Effector memory CD8-positive, alpha-beta T cell (primary cell): Measurements from ENCODE around the gene GATA5.

Experiments
- ATAC-seq: fragments of 150-1000 bp; cut with Tn5 transposase; replicated peaks from 2 replicates; pipeline ENCODE4 v1.10.0; 2021; ENCODE audit warnings: mild to moderate bottlenecking, moderate library complexity
- DNase-seq, 3 experiments: peaks; one replicate each; pipeline ENCODE4 v3.0.0; 2021
- H3K27ac Mint-ChIP-seq, 2 donors: one replicate each; pipeline ENCODE4 v1.8.0; 2022; ENCODE audit warnings: mild to moderate bottlenecking in 2 of 2, mixed read lengths in 2 of 2, moderate library complexity in 2 of 2
- H3K27me3 Mint-ChIP-seq, 2 donors: one replicate each; pipeline ENCODE4 v1.8.0; 2022; ENCODE audit warnings: mixed read lengths in 2 of 2
- H3K36me3 Mint-ChIP-seq: one replicate; pipeline ENCODE4 v1.8.0; 2022; ENCODE audit warnings: mild to moderate bottlenecking, moderate library complexity, mixed read lengths; ENCODE audit not compliant: insufficient read depth
- H3K4me1 Mint-ChIP-seq, 2 donors: one replicate each; pipeline ENCODE4 v1.8.0; 2022; ENCODE audit warnings: low read depth in 2 of 2, mixed read lengths in 2 of 2
- H3K4me3 Mint-ChIP-seq, 2 donors: one replicate each; pipeline ENCODE4 v1.8.0; 2022; ENCODE audit warnings: mild to moderate bottlenecking in 2 of 2, mixed read lengths in 2 of 2, moderate library complexity in 2 of 2
- H3K9me3 Mint-ChIP-seq, 2 donors: one replicate each; pipeline ENCODE4 v1.8.0; 2022; ENCODE audit warnings: mixed read lengths in 2 of 2
- total RNA-seq, 9 experiments: gene quantifications; one replicate each; lab custom pipeline; 2026; lab: John Stamatoyannopoulos, UW

GATA5 gene, protein sequence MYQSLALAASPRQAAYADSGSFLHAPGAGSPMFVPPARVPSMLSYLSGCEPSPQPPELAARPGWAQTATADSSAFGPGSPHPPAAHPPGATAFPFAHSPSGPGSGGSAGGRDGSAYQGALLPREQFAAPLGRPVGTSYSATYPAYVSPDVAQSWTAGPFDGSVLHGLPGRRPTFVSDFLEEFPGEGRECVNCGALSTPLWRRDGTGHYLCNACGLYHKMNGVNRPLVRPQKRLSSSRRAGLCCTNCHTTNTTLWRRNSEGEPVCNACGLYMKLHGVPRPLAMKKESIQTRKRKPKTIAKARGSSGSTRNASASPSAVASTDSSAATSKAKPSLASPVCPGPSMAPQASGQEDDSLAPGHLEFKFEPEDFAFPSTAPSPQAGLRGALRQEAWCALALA
- total RNA-seq = 0 to 0.06 (median 0) reads per million in 9 experiments

DNA sequence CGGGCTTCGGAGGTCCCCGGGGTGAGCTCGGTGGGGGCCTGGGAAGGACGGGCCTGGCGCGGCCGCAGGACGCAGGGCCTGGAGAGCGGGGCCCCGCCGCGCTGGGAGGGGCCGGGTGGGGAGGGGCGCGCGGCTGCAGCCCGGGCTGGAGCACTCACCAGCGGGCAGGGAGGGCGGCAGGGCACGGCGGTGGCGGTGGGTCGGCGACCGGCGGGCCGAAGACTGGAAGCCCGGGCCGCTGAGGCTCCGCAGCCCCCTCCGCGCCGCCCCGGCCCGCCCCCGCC lies at the start of gene GATA5:
Gene GATA5, minus strand, starts transcription at position 224 of the 284 bp plus-strand sequence. CDS start 474 bp downstream, outside the sequence.
- H3K36me3 Mint-ChIP-seq = no peaks in the 10 kb centered on the region
- ATAC-seq (no peak), DNase-seq (no peak)
- no peaks in the 10 kb centered on the region for H3K9me3 Mint-ChIP-seq
- no peak within 1 kb of the TSS for H3K27ac Mint-ChIP-seq
- peaks cover 47 to 63% of the 10 kb centered on the region in 2 donors for H3K27me3 Mint-ChIP-seq
- peak within 1 kb of the TSS; percentile 39 to 43 for H3K4me3 Mint-ChIP-seq
- H3K4me1 Mint-ChIP-seq = peaks cover 0 to 5% of the 10 kb centered on the region in 2 donors

DNA sequence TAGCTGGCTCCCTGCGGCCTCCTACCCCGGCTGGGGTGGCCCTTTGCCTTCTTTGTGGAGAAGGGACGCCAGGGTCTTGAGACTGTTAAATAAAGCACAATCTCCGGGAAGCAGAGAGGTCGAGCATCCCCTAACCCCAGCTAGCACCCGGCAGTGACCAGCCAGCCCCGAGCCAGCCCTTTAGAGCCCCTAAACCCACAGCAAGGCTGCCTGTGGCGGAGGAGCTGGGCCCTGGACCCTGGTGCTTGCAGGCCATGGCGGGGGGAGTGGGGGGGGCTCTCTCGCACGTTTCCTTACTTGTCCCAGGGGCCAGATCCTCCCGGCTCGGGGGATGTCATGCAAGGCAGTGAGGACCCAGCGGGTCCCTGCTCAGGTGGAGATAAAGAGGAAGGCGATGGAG lies 49.2 kb upstream of the GATA5 start:
- H3K36me3 Mint-ChIP-seq = no peaks in the 10 kb centered on the region
- H3K27ac Mint-ChIP-seq = no peak overlapping the region
- H3K9me3 Mint-ChIP-seq = no peaks in the 10 kb centered on the region
- DNase-seq = no peak
- peaks cover 0 to 6% of the 10 kb centered on the region in 2 donors for H3K4me1 Mint-ChIP-seq
- H3K27me3 Mint-ChIP-seq = peaks cover 26 to 77% of the 10 kb centered on the region in 2 donors
- no peak overlapping the region for H3K4me3 Mint-ChIP-seq
- no peak for ATAC-seq

DNA sequence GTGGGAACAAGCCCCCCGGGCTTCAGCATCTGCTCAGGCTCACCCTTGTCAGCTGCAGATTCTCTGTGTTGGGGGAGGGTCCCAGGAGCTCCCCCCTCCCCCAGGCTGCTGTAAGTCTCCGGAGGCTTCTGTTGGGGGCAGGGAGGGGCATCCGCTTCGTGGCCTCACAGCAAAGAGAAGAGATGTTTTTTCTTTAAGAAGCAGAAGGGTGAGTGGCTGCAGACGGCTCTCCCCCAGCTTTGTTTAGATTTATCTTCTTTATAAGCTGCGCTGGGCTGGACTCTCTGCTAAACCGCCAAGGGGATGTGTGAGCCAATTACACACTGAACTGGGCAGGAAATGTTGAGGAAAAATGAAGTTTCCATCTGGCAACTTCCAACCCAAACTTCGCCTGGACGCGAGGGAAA lies 48.7 kb upstream of the GATA5 start:
- no peaks in the 10 kb centered on the region for H3K9me3 Mint-ChIP-seq

DNA sequence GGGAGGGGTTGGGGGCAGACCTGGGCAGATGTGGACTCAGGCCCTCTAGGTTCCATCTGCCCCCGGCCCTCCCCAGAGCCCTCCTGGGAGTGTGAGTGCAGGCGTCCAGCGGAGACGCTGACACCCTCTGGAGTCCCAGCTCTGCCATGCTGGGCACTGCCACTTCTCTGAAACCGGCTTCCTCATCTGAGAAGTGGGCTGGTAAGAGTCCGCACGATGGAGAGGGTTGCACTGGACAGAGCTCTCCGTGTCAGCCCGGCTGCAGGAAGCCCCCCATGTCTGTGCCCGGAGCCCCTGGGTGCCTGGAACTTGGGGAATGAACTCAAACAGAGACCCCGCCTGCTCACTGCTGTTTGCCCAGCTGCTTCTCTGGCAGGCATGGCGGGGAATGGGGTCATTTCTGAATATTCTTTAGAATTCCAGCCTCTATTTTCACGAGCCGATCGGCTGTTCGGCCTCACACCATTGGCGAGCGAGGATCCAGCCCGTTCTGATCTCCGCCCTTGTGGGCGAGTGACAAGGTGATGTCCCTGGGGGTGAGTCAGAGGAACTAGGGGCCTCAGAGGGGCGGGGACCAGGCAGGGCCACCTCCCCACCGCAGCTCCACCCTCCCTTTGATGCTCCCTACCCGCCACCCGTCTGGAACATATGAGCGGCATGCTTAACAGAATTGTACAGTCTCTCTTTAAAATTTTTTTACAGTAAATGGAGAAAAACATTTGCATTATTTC lies 47.8 kb upstream of the GATA5 start:
- H3K36me3 Mint-ChIP-seq = no peaks in the 10 kb centered on the region
- peak; percentile 89 for ATAC-seq
- H3K27ac Mint-ChIP-seq = no peak overlapping the region
- H3K9me3 Mint-ChIP-seq = no peaks in the 10 kb centered on the region
- peaks cover 0 to 6% of the 10 kb centered on the region in 2 donors for H3K4me1 Mint-ChIP-seq
- DNase-seq = peak in 1 of 3 experiments; percentile 16
- peaks cover 17 to 65% of the 10 kb centered on the region in 2 donors for H3K27me3 Mint-ChIP-seq
- peak overlapping the region in 1 of 2 donors; percentile 31 for H3K4me3 Mint-ChIP-seq

More for the DNA sequence above, 48.7 kb upstream of the GATA5 start:
- ATAC-seq (no peak), DNase-seq (no peak)
- Mint-ChIP-seq H3K4me3 (no peak overlapping the region), H3K4me1 (peaks cover 0 to 6% of the 10 kb centered on the region in 2 donors), H3K36me3 (no peaks in the 10 kb centered on the region), H3K27ac (no peak overlapping the region), H3K27me3 (peaks cover 21 to 72% of the 10 kb centered on the region in 2 donors)

DNA sequence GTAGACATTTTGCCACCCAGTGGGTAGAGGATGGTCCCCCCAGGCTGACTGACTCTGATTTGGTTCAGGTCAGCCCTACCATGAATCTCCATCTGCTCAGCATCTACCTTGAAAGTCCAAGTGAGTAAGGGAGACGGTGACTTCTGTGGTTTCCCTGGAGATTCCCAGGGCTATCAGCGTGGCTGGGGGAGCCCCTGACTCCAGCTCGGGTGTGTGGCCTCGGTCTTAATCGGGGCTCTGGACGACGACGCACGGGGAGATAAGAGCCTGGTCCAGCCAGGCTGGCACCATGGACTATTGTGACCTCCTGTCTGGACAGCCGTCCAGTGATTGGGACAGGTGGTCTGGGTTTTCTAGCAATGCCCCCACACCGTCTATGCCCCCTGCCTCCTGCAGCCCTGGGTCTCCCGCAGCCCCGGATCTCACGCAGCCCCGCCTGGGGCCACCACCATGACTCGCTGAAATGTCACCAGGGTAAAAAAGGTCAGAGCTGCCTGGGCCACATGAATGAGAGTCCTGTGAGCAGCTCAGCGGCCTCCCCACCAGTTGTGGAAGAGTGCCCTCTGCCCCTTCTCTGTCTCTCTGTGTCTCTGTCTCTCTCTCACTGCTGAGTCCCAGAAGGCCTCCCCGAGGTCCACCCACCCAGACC lies 47.1 kb upstream of the GATA5 start:
- Mint-ChIP-seq H3K36me3 (no peaks in the 10 kb centered on the region), H3K27me3 (peaks cover 14 to 63% of the 10 kb centered on the region in 2 donors), H3K9me3 (no peaks in the 10 kb centered on the region), H3K4me3 (no peak overlapping the region), H3K4me1 (peaks cover 0 to 6% of the 10 kb centered on the region in 2 donors), H3K27ac (no peak overlapping the region)
- DNase-seq = no peak
- ATAC-seq = no peak

DNA sequence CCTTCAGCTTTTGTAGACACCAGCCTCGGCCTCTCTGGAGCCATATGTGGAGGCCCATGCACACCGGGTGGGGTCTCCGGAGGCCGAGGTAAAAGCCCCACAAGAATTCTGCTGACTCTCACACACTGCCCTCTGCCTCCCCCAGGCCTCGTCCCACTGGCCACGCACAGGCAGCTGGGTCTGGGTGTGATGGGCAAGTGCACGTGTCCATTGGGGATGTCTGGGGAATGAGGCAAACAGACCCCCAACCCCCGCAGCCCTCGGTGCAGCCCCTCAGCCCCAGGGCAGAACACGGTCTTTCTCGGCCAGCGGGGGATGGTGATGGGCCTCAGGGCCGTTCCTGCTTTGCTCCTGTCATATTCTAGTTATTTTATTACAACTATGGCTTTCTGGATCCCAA lies 44.0 kb upstream of the GATA5 start:
- H3K27ac Mint-ChIP-seq = no peak overlapping the region
- H3K4me3 Mint-ChIP-seq = no peak overlapping the region
- H3K36me3 Mint-ChIP-seq = no peaks in the 10 kb centered on the region
- no peak for DNase-seq
- peaks cover 26 to 61% of the 10 kb centered on the region in 2 donors for H3K27me3 Mint-ChIP-seq
- no peaks in the 10 kb centered on the region for H3K9me3 Mint-ChIP-seq
- ATAC-seq = no peak
- peaks cover 0 to 6% of the 10 kb centered on the region in 2 donors for H3K4me1 Mint-ChIP-seq

DNA sequence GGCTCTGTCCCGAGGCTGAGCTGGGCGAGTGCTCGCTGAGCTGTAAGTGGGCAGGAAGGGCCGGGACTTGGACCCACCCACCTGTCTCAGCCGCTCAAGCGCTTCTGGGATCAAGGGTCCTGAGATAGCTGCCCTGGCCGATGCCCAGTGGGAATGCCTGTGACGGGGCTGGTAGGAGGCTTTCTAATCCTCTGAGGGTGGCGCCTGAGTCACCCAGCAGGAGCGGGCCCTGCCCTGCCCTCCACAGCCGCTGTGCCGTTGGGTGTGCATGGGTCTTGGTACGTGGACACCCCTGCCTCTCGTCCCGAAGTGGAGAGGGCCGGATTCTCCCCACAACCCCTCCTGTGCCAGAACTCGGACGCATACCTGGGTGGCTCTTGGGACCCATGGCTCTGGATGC lies 43.1 kb upstream of the GATA5 start:
- peaks cover 35 to 64% of the 10 kb centered on the region in 2 donors for H3K27me3 Mint-ChIP-seq

DNA sequence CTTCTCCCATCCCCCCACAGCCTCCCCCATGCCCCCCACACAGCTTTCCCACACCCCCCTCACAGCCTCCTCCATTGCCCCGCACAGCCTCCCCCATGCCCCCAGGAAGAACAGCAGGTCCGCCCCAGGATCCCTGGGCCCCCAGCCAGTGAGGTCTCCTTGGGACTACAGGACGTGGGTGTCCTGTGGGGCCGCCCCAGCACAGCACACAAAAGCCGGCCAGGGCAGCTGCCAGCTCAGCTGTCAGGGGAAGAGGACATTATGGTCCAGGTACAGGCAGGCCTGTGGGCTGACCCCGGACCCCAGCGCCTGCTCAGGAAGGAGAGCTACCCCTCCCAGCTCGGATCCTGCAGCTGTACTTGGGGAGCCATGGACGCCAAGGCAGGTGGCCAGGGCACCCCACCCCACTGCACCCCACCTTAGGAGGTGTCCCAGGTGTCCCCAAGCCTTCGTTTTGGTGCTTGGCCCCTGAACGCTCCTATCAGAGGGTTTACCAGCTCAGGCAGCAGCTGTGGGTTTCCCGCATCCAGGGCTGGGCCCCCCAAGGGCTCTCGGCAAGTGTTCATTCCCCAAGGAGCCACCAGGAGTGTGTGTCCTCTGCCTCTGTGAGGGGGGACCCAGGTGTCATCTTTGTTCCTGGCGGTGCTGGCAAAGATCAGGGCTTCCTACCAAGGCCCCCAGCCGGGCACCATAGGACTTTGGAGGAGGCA lies 42.3 kb upstream of the GATA5 start:
- H3K4me3 Mint-ChIP-seq = no peak overlapping the region
- H3K4me1 Mint-ChIP-seq = peaks cover 0 to 2% of the 10 kb centered on the region in 2 donors
- H3K9me3 Mint-ChIP-seq = no peaks in the 10 kb centered on the region
- H3K27me3 Mint-ChIP-seq = peaks cover 39 to 64% of the 10 kb centered on the region in 2 donors
- DNase-seq (no peak), ATAC-seq (no peak)
- no peak overlapping the region for H3K27ac Mint-ChIP-seq
- H3K36me3 Mint-ChIP-seq = no peaks in the 10 kb centered on the region

More for the DNA sequence above, 43.1 kb upstream of the GATA5 start:
- H3K4me1 Mint-ChIP-seq = peaks cover 0 to 3% of the 10 kb centered on the region in 2 donors
- DNase-seq (no peak), ATAC-seq (no peak)
- no peaks in the 10 kb centered on the region for H3K36me3 Mint-ChIP-seq
- H3K27ac Mint-ChIP-seq = no peak overlapping the region
- H3K4me3 Mint-ChIP-seq = no peak overlapping the region
- H3K9me3 Mint-ChIP-seq = no peaks in the 10 kb centered on the region

DNA sequence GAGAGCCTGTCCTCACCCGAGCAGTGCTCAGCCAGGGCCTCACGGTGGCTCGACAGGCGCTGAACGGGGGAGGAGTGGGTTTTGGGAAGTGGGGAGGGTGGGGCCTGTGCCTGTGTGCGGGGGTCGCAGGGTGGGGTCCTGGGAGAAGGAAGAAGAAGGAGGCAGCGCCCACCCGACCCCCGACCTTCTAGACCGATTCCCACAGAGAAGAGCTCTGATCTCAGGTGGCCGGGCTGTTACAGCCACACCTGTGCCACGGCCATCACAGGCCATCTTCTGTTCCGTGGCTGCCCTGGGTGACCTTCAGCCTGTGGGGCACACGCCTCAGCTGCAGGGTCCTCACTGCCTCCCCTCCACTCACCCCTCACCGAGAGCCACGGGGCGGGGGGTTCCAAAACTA lies 41.4 kb upstream of the GATA5 start:
- Mint-ChIP-seq H3K4me1 (peaks cover 0 to 2% of the 10 kb centered on the region in 2 donors), H3K27ac (no peak overlapping the region), H3K36me3 (no peaks in the 10 kb centered on the region), H3K4me3 (no peak overlapping the region), H3K9me3 (no peaks in the 10 kb centered on the region), H3K27me3 (peaks cover 38 to 61% of the 10 kb centered on the region in 2 donors)
- no peak for ATAC-seq
- DNase-seq = no peak

DNA sequence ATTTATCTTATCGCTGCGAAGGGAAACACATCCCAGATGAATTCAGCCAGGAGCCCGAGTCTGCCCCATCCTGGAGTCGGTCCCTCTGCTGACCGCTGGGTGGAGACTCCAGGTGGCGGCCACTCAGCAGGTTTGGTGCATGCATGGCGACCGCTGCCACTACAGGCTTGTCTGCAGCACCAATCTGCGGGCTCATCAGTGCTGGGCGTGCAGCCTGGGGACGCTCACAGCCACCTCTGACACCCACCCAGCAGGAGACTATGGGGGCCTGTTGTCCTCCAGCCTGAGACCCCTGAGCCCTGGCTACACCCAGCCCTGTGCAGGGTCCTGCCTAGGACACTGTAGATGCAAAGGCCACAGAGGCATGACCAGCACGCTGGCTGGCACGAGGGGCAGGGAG lies 40.5 kb upstream of the GATA5 start:
- H3K27me3 Mint-ChIP-seq = peaks cover 30 to 53% of the 10 kb centered on the region in 2 donors
- DNase-seq (no peak), ATAC-seq (no peak)
- no peak overlapping the region for H3K27ac Mint-ChIP-seq
- no peaks in the 10 kb centered on the region for H3K36me3 Mint-ChIP-seq
- H3K4me1 Mint-ChIP-seq = peaks cover 0 to 2% of the 10 kb centered on the region in 2 donors
- H3K4me3 Mint-ChIP-seq = no peak overlapping the region
- no peaks in the 10 kb centered on the region for H3K9me3 Mint-ChIP-seq

DNA sequence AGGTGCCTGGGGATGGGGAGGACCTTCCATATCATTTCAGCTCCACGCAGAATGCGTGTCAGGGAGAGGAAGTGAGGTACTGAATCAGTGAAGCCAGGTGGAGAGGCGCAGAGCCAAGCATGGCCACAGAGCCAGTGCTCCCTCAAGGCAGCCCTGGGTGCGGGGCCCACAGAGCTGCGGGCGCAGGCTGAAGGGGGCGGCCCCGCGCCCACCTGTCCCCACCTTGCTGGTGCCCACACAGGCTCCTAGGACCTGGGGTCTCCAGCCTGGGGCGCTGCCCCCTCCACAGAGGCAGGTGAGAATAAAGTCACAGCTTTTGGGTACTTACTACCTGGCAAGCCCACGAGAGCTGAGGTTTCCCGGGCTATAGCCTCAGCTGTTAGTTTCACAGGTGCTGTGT lies 40.0 kb upstream of the GATA5 start:
- H3K27ac Mint-ChIP-seq = no peak overlapping the region
- peaks cover 0 to 2% of the 10 kb centered on the region in 2 donors for H3K4me1 Mint-ChIP-seq
- no peak overlapping the region for H3K4me3 Mint-ChIP-seq
- no peak for ATAC-seq
- peaks cover 25 to 50% of the 10 kb centered on the region in 2 donors for H3K27me3 Mint-ChIP-seq
- DNase-seq = no peak
- no peaks in the 10 kb centered on the region for H3K36me3 Mint-ChIP-seq
- H3K9me3 Mint-ChIP-seq = no peaks in the 10 kb centered on the region

DNA sequence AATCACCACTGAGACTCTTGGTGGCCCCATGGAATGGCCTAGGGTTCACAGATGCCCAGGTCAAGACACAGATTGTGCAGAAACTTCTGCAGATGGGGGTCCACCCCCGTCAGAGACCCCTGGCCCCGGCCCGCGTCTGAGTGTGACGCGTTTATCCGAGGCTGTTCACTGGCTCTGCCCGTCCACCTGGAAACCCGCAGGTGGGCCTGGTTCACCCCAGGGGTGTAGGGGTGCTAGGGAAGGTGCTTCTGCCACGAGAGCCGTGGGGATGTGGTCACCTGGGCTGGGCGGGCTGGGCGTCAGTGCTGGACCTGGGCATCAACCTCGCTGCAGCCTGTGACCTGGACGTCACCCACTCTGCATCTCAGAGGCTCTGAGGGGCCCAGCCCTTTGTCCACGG lies 39.5 kb upstream of the GATA5 start:
- H3K4me3 Mint-ChIP-seq = no peak overlapping the region
- no peaks in the 10 kb centered on the region for H3K36me3 Mint-ChIP-seq
- H3K9me3 Mint-ChIP-seq = no peaks in the 10 kb centered on the region
- no peak overlapping the region for H3K27ac Mint-ChIP-seq
- DNase-seq (no peak), ATAC-seq (no peak)
- H3K4me1 Mint-ChIP-seq = peaks cover 0 to 2% of the 10 kb centered on the region in 2 donors
- H3K27me3 Mint-ChIP-seq = peaks cover 25 to 50% of the 10 kb centered on the region in 2 donors

DNA sequence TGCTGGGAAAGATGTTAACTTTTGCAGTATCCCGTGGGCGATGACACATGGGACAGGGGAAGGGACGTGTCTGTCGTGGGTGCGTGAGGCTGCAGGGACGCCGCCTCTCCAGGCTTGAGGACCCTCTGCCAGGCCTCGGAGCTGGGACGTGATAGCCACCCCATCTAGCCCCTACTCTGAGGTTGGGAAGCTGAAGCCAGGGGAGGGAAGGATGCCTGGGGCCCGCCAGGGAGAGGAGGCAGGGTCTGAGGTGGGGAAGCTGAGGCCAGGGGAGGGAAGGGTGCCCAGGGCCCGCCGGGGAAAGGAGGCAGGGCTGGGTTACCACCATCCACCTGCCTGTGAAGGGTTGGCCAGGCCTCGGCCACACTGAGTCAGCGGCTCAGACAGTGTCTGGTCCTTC lies 38.2 kb upstream of the GATA5 start:
- DNase-seq (no peak), ATAC-seq (no peak)
- H3K4me1 Mint-ChIP-seq = peaks cover 0 to 2% of the 10 kb centered on the region in 2 donors
- peaks cover 25 to 50% of the 10 kb centered on the region in 2 donors for H3K27me3 Mint-ChIP-seq
- H3K9me3 Mint-ChIP-seq = no peaks in the 10 kb centered on the region
- H3K4me3 Mint-ChIP-seq = no peak overlapping the region
- no peak overlapping the region for H3K27ac Mint-ChIP-seq
- H3K36me3 Mint-ChIP-seq = no peaks in the 10 kb centered on the region
